ENCODE data around the gene SPRR3. TPM values are rescaled to one million over a fixed set of nuclear protein-coding genes. Genes with fewer than 3 reads are reported as not detected.

SPRR3 gene, protein sequence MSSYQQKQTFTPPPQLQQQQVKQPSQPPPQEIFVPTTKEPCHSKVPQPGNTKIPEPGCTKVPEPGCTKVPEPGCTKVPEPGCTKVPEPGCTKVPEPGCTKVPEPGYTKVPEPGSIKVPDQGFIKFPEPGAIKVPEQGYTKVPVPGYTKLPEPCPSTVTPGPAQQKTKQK
- total RNA-seq (2022) (not detected in 2 replicates), Bru-seq, nascent RNA (not detected), BruChase-seq, experiment 1, labeled RNA remaining after a 6-hour chase (not detected), BruChase-seq, experiment 2, labeled RNA remaining after a 2-hour chase (percentile 17 among the genes with signal in this experiment)
- long read RNA-seq: 0 reads

DNA sequence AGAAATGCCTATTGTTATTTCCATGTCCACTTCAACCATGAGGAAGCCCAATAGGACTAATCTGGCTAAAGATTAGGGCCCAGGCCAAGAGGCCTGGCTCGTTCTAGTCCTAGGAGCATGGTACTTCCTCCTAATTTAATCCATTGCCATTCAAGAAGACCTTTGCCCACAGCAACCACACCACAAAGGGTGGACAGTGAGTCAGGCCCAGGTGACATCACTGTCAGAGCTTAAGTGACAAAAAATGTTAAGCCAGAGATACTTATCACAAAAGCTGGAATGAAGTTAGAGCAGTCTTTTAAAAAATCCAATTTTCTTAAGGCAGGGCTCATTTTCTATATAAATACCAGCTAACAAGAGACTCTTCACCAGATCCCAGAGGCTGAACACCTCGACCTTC lies at the start of gene SPRR3:
SPRR3 (plus strand) TSS at position 368 of the 400 bp plus-strand sequence. CDS start 1,272 bp downstream, outside the sequence.
- intact Hi-C loops (cut with micrococcal nuclease): no loop called here
- no peak within 1 kb of the TSS for H3K4me3 Mint-ChIP-seq (ENCODE audit: unreplicated experiment)
- POLR2A ChIA-PET: interaction anchor here (0.6 kb wide), 1 partner anchor 45 kb away, joined by 3 read pairs; no protein-coding TSS in a partner anchor
- H3K4me1 Mint-ChIP-seq (ENCODE audit: insufficient read depth, unreplicated experiment): peaks cover 16% of the 10 kb centered on the region
- no peak for DNase-seq (ENCODE audit: unreplicated experiment)
- H3K36me3 Mint-ChIP-seq (ENCODE audit: insufficient read depth, unreplicated experiment): no peaks in the 10 kb centered on the region
- BruUV-seq (replicated peaks): no TSS peak
- TF ChIP-seq, protein P1, sequence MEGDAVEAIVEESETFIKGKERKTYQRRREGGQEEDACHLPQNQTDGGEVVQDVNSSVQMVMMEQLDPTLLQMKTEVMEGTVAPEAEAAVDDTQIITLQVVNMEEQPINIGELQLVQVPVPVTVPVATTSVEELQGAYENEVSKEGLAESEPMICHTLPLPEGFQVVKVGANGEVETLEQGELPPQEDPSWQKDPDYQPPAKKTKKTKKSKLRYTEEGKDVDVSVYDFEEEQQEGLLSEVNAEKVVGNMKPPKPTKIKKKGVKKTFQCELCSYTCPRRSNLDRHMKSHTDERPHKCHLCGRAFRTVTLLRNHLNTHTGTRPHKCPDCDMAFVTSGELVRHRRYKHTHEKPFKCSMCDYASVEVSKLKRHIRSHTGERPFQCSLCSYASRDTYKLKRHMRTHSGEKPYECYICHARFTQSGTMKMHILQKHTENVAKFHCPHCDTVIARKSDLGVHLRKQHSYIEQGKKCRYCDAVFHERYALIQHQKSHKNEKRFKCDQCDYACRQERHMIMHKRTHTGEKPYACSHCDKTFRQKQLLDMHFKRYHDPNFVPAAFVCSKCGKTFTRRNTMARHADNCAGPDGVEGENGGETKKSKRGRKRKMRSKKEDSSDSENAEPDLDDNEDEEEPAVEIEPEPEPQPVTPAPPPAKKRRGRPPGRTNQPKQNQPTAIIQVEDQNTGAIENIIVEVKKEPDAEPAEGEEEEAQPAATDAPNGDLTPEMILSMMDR (IDR thresholded peaks at IDR 0.05; ENCODE audit: unreplicated experiment): no peak
- H3K27ac Mint-ChIP-seq (ENCODE audit: low read depth, unreplicated experiment): peak within 1 kb of the TSS; percentile 0
- no peaks in the 10 kb centered on the region for H3K27me3 Mint-ChIP-seq (ENCODE audit: insufficient read depth, unreplicated experiment)
- CTCF ChIA-PET: interaction anchor here (0.6 to 0.9 kb wide), 2 partner anchors 29 to 31 kb away, joined by 3 read pairs; no protein-coding TSS in a partner anchor
- no peaks in the 10 kb centered on the region for H3K9me3 Mint-ChIP-seq (ENCODE audit: unreplicated experiment)

DNA sequence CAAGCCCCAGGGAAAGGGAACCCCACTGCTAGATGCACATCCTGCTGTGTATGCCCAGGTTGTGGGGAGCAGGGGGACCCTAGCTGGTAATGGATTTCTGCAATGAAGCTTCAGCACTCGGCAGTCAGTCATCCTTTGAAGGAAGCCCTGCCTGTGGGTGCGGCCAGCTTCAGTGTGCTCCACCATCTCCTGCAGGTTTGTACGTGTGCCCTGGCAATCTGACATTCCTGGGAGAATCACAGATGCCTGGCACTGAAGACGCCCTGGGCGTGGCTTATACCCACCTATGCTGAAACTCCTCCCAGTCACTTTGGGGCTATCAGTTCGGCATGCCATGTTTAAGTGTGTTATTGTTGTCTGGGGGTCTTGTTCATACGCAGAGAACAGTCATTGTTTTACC lies 47.8 kb upstream of the SPRR3 start:
- H3K27ac Mint-ChIP-seq (ENCODE audit: low read depth, unreplicated experiment): peak overlapping the region; percentile 5
- peak overlapping the region; percentile 48 for H3K4me3 Mint-ChIP-seq (ENCODE audit: unreplicated experiment)
- DNase-seq (ENCODE audit: unreplicated experiment): peak; percentile 84
- BruUV-seq (replicated peaks): no TSS peak
- TF ChIP-seq, protein P1 (IDR thresholded peaks at IDR 0.05; ENCODE audit: unreplicated experiment): no peak
- no peaks in the 10 kb centered on the region for H3K36me3 Mint-ChIP-seq (ENCODE audit: insufficient read depth, unreplicated experiment)
- H3K27me3 Mint-ChIP-seq (ENCODE audit: insufficient read depth, unreplicated experiment): no peaks in the 10 kb centered on the region
- H3K4me1 Mint-ChIP-seq (ENCODE audit: insufficient read depth, unreplicated experiment): peaks cover 24% of the 10 kb centered on the region
- ChIA-PET POLR2A (interaction anchor here (0.6 to 4.1 kb wide), 31 partner anchors 10 to 662 kb away, joined by 3 to 54 read pairs (median 5); partner anchors contain the start of genes S100A14 and SPRR1B), CTCF (interaction anchor here (0.6 to 2.6 kb wide), 11 partner anchors 8 to 453 kb away, joined by 3 to 11 read pairs (median 5); no protein-coding TSS in a partner anchor)
- H3K9me3 Mint-ChIP-seq (ENCODE audit: unreplicated experiment): no peaks in the 10 kb centered on the region
- intact Hi-C loops (cut with micrococcal nuclease): loop anchor here (5.0 kb wide), 1 partner anchor 79 kb away; the partner anchor contains the start of gene SPRR1B

DNA sequence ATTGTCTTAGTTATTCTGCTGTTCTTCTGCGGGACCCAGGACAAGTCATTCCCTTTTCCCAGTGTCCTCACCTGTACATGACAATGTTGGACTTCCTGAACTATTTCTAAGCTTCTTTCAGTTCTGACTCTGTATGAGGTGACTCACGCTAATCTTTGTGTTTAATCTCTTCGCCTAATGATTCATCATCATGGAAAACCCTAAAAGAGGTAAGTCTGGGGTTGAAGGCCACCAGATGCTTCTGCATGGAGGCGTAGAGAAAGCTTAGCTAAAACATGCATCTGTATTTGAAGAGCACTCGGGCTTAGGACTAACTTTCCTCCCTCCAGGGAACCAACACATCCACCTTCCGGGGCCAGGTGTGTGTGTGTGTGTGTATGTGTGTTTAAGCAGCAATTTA lies 47.1 kb upstream of the SPRR3 start:
- H3K36me3 Mint-ChIP-seq (ENCODE audit: insufficient read depth, unreplicated experiment): no peaks in the 10 kb centered on the region
- DNase-seq (ENCODE audit: unreplicated experiment): peak; percentile 85
- no peaks in the 10 kb centered on the region for H3K27me3 Mint-ChIP-seq (ENCODE audit: insufficient read depth, unreplicated experiment)
- TF ChIP-seq, protein P1 (IDR thresholded peaks at IDR 0.05; ENCODE audit: unreplicated experiment): no peak
- no TSS peak for BruUV-seq (replicated peaks)
- ChIA-PET POLR2A (interaction anchor here (0.8 to 4.1 kb wide), 22 partner anchors 10 to 661 kb away, joined by 3 to 54 read pairs (median 8); partner anchors contain the start of genes S100A14 and SPRR1A), CTCF (interaction anchor here (0.7 to 2.6 kb wide), 9 partner anchors 9 to 240 kb away, joined by 3 to 11 read pairs (median 5); no protein-coding TSS in a partner anchor)
- H3K9me3 Mint-ChIP-seq (ENCODE audit: unreplicated experiment): no peaks in the 10 kb centered on the region
- peaks cover 24% of the 10 kb centered on the region for H3K4me1 Mint-ChIP-seq (ENCODE audit: insufficient read depth, unreplicated experiment)
- peak overlapping the region; percentile 5 for H3K27ac Mint-ChIP-seq (ENCODE audit: low read depth, unreplicated experiment)
- H3K4me3 Mint-ChIP-seq (ENCODE audit: unreplicated experiment): peak overlapping the region; percentile 48
- intact Hi-C loops (cut with micrococcal nuclease): loop anchor here (5.0 kb wide), 1 partner anchor 78 kb away; the partner anchor contains the start of gene SPRR1B

DNA sequence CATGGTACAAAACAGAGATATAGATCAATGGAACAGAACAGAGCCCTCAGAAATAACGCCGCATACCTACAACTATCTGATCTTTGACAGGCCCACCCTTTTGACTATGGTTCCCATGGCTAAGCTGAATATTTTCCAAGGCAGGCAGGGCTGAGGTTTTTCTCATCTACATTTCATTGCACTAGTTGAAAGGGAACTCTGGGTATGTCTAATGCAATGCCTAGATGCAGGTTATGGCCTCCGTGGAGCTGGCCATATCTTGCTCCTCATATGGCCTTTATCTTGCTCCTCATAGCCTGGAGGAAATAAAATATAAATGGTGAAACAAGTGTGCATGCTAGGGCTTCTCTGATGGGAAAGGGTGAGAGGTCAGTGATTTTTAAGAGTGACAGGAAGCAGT lies 44.0 kb upstream of the SPRR3 start:
- Mint-ChIP-seq H3K9me3 (ENCODE audit: unreplicated experiment) (no peaks in the 10 kb centered on the region), H3K4me3 (ENCODE audit: unreplicated experiment) (no peak overlapping the region), H3K27me3 (ENCODE audit: insufficient read depth, unreplicated experiment) (no peaks in the 10 kb centered on the region), H3K4me1 (ENCODE audit: insufficient read depth, unreplicated experiment) (peaks cover 29% of the 10 kb centered on the region), H3K27ac (ENCODE audit: low read depth, unreplicated experiment) (no peak overlapping the region), H3K36me3 (ENCODE audit: insufficient read depth, unreplicated experiment) (no peaks in the 10 kb centered on the region)
- DNase-seq (ENCODE audit: unreplicated experiment): no peak
- intact Hi-C loops (cut with micrococcal nuclease): no loop called here
- BruUV-seq (replicated peaks): no TSS peak
- POLR2A ChIA-PET: no interaction called here
- TF ChIP-seq, protein P1 (IDR thresholded peaks at IDR 0.05; ENCODE audit: unreplicated experiment): no peak
- CTCF ChIA-PET: interaction anchor here (0.6 to 1.0 kb wide), 2 partner anchors 38 to 553 kb away, joined by 3 read pairs; no protein-coding TSS in a partner anchor

All from MCF 10A (cell line).